ENCODE results near the gene TMED1.

- TF ChIP-seq POLR2AphosphoS5 (IDR thresholded peaks at IDR 0.05; ENCODE audit: low read depth, low read length) (no peak), POLR2A (IDR thresholded peaks at IDR 0.05; ENCODE audit: low read depth, low read length) (no peak), TAF1 (IDR thresholded peaks at IDR 0.05; ENCODE audit: borderline replicate concordance, low read depth, low read length) (no peak)
These were observed 26.9 kb downstream of the TMED1 start for GRCh38 chr19:10808937-10809649.
